Fibroblast of pulmonary artery (primary cell): ENCODE data around the gene CLIC3.

Experiments
- DNase-seq: peaks from one replicate; pipeline ENCODE4 v3.0.0-alpha.2; 2010; ENCODE audit warnings: low read depth
- H3K4me3 ChIP-seq: replicated peaks from 2 replicates; pipeline ENCODE4 v1.5.1; 2011; ENCODE audit warnings: low read depth, mild to moderate bottlenecking, control low read depth, low read length, moderate library complexity
- CTCF ChIP-seq: IDR thresholded peaks from 2 replicates; pipeline ENCODE4 v1.5.1; 2011; ENCODE audit warnings: mild to moderate bottlenecking, control low read depth, low read length, inconsistent platforms; ENCODE audit errors: missing control alignments

Gene CLIC3

GRCh38 chr9:137041124-137041523 is 44.8 kb upstream of the CLIC3 start:
- no peak for TF ChIP-seq CTCF
- no peak overlapping the region for H3K4me3 ChIP-seq
- DNase-seq: no peak

- no peak for TF ChIP-seq CTCF
Observed at GRCh38 chr9:137040568-137040967, 44.2 kb upstream of the CLIC3 start.

GRCh38 chr9:137039611-137040366 is 43.4 kb upstream of the CLIC3 start:
- no peak for TF ChIP-seq CTCF
- H3K4me3 ChIP-seq: no peak overlapping the region
- DNase-seq: no peak

More at GRCh38 chr9:137040568-137040967, 44.2 kb upstream of the CLIC3 start:
- no peak overlapping the region for H3K4me3 ChIP-seq
- no peak for DNase-seq

GRCh38 chr9:137038916-137039315 is 42.5 kb upstream of the CLIC3 start:
- no peak for TF ChIP-seq CTCF
- no peak for DNase-seq
- no peak overlapping the region for H3K4me3 ChIP-seq

- DNase-seq: no peak
- H3K4me3 ChIP-seq: no peak overlapping the region
- TF ChIP-seq CTCF: no peak
Observed at GRCh38 chr9:137037483-137037882, 41.1 kb upstream of the CLIC3 start.

- no peak for DNase-seq
- TF ChIP-seq CTCF: no peak
- no peak overlapping the region for H3K4me3 ChIP-seq
Observed at GRCh38 chr9:137037035-137037434, 40.7 kb upstream of the CLIC3 start.

GRCh38 chr9:137035937-137036336 is 39.6 kb upstream of the CLIC3 start:
- TF ChIP-seq CTCF: no peak
- H3K4me3 ChIP-seq: no peak overlapping the region
- DNase-seq: no peak
